Renal cortical epithelial cell (primary cell): ENCODE results near the gene PODNL1. TPM values are rescaled to one million over a fixed set of nuclear protein-coding genes. Genes with fewer than 3 reads are reported as not detected.

Experiments used
- DNase-seq: peaks from one replicate; pipeline ENCODE4 v3.0.0-alpha.2; 2011; ENCODE audit warnings: low read depth
- total RNA-seq: library from RNA; depleted of rRNA; stranded (reverse); fragments of >200 nt; gene quantifications from 2 replicates; pipeline ENCODE4 v1.2.3, GENCODE V29; 2014

The PODNL1 gene
- total RNA-seq, 1 donor from 2014 or later = 0.89 TPM

GRCh38 chr19:13957051-13957450, 18.8 kb upstream of the PODNL1 start:
- no peak for DNase-seq

- DNase-seq = no peak
These were observed 18.1 kb upstream of the PODNL1 start for GRCh38 chr19:13956365-13956744.

- no peak for DNase-seq
These were observed 17.6 kb upstream of the PODNL1 start for GRCh38 chr19:13955662-13956364.

GRCh38 chr19:13954185-13954584, 16.0 kb upstream of the PODNL1 start:
- DNase-seq = no peak

GRCh38 chr19:13952931-13953531, 14.8 kb upstream of the PODNL1 start:
- DNase-seq = peak; percentile 40

GRCh38 chr19:13952154-13952930, 14.1 kb upstream of the PODNL1 start, which contains the start of gene DCAF15:
Gene DCAF15, plus strand, starts transcription at chr19:13952509. Its CDS starts 4 bp downstream, at chr19:13952513.
- DNase-seq = peak; percentile 97

- no peak for DNase-seq
These were observed 13.6 kb upstream of the PODNL1 start for GRCh38 chr19:13951799-13952153.

GRCh38 chr19:13951043-13951442, 12.8 kb upstream of the PODNL1 start:
- DNase-seq = no peak

GRCh38 chr19:13946414-13946813, 8.2 kb upstream of the PODNL1 start:
- DNase-seq = no peak

- DNase-seq = no peak
These were observed 3.9 kb upstream of the PODNL1 start for GRCh38 chr19:13942023-13942684.

- peak; percentile 14 for DNase-seq
These were observed 527 bp downstream of the PODNL1 start for GRCh38 chr19:13937479-13938300.

GRCh38 chr19:13935765-13936510, 2.3 kb downstream of the PODNL1 start:
- DNase-seq = peak; percentile 21

GRCh38 chr19:13934785-13935109, 3.5 kb downstream of the PODNL1 start:
- no peak for DNase-seq

GRCh38 chr19:13932911-13933393, 5.3 kb downstream of the PODNL1 start:
- no peak for DNase-seq

- DNase-seq = no peak
These were observed 6.0 kb downstream of the PODNL1 start for GRCh38 chr19:13932149-13932637.

- no peak for DNase-seq
These were observed 6.6 kb downstream of the PODNL1 start for GRCh38 chr19:13931391-13932148.

- no peak for DNase-seq
These were observed 7.8 kb downstream of the PODNL1 start for GRCh38 chr19:13930402-13930801.

GRCh38 chr19:13929956-13930355, 8.3 kb downstream of the PODNL1 start:
- no peak for DNase-seq

GRCh38 chr19:13929340-13929739, 8.9 kb downstream of the PODNL1 start:
- no peak for DNase-seq

- DNase-seq = no peak
These were observed 11.5 kb downstream of the PODNL1 start for GRCh38 chr19:13926715-13927114.
